Mesothelial cell of epicardium (in vitro differentiated cells): ENCODE data around the gene CGNL1. TPM values are rescaled to one million over a fixed set of nuclear protein-coding genes. Genes with fewer than 3 reads are reported as not detected.

Source experiments
- DNase-seq, 2 experiments: peaks; one replicate each; pipeline ENCODE4 v3.0.0; 2021; ENCODE audit warnings: low spot score in 2 of 2; ENCODE audit not compliant: unreplicated experiment in 2 of 2
- H3K27ac Mint-ChIP-seq: 2 replicates; pipeline ENCODE4 v1.8.0; 2021; ENCODE audit warnings: mixed read lengths
- H3K27me3 Mint-ChIP-seq: 2 replicates; pipeline ENCODE4 v1.8.0; 2021; ENCODE audit warnings: low read depth, mixed read lengths
- H3K36me3 Mint-ChIP-seq: 2 replicates; pipeline ENCODE4 v1.8.0; 2021; ENCODE audit warnings: mixed read lengths
- H3K4me1 Mint-ChIP-seq: 2 replicates; pipeline ENCODE4 v1.8.0; 2021; ENCODE audit warnings: mixed read lengths
- H3K4me3 Mint-ChIP-seq: 2 replicates; pipeline ENCODE4 v1.8.0; 2021; ENCODE audit warnings: mild to moderate bottlenecking, moderate library complexity, mixed read lengths
- H3K9me3 Mint-ChIP-seq: 2 replicates; pipeline ENCODE4 v1.8.0; 2021; ENCODE audit warnings: mixed read lengths
- total RNA-seq: library from RNA; stranded (reverse); gene quantifications from 3 replicates; pipeline ENCODE4 v1.2.1, GENCODE V29; 2021
- TF ChIP-seq, protein P1 (sequence below): fragments of 200-600 bp; sonication (generic); IDR thresholded peaks from one replicate; pipeline ENCODE4 v1.5.0; 2021; ENCODE audit warnings: antibody characterized with exemption; ENCODE audit not compliant: unreplicated experiment

Gene CGNL1
- total RNA-seq, 1 donor from 2014 or later, result 34.1 TPM

DNA sequence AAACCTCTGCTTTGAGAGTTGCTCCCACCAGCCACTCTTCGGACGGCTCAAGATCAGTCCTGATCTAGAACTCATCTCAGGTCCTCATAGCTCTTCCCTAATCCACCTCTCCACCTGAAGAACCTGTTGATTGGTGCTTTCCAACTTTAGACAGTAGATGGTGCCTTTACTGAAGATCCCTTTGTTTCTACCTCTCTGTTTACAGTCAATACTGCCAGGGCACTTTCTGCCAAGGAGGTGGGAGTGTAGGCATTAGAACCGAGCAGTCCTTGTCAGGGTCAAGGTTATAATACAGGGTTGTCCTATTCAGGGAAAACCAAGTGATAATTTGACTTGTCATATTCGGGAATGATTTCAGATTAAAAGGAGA is 1.2 kb downstream of the CGNL1 start:
- peak overlapping the region; percentile 90 for H3K27ac Mint-ChIP-seq
- peak overlapping the region; percentile 86 for H3K4me3 Mint-ChIP-seq
- peaks cover 3% of the 10 kb centered on the region for H3K36me3 Mint-ChIP-seq
- H3K9me3 Mint-ChIP-seq, result no peaks in the 10 kb centered on the region
- TF ChIP-seq, protein P1, sequence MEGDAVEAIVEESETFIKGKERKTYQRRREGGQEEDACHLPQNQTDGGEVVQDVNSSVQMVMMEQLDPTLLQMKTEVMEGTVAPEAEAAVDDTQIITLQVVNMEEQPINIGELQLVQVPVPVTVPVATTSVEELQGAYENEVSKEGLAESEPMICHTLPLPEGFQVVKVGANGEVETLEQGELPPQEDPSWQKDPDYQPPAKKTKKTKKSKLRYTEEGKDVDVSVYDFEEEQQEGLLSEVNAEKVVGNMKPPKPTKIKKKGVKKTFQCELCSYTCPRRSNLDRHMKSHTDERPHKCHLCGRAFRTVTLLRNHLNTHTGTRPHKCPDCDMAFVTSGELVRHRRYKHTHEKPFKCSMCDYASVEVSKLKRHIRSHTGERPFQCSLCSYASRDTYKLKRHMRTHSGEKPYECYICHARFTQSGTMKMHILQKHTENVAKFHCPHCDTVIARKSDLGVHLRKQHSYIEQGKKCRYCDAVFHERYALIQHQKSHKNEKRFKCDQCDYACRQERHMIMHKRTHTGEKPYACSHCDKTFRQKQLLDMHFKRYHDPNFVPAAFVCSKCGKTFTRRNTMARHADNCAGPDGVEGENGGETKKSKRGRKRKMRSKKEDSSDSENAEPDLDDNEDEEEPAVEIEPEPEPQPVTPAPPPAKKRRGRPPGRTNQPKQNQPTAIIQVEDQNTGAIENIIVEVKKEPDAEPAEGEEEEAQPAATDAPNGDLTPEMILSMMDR, result no peak
- DNase-seq, result no peak
- H3K4me1 Mint-ChIP-seq, result peaks cover 37% of the 10 kb centered on the region
- H3K27me3 Mint-ChIP-seq, result no peaks in the 10 kb centered on the region

DNA sequence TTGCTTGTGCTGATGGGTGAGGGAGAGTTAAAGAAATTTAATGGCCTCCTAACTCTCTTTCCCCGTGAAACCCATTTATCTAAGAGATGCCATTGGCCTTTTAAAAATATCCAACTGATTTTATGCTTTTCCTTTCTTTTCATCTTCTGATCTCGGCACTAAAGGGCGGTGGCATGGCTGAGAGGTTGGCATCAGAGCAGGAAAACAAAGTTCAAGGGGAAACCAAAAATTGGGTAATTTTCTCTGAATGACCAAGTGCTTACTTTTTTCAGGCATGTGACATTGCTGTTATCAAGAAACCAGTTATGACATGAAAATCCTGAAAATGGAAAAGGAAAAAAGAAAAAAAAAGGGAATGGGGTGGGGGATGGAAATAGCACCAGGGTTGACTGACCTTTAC is 3.2 kb downstream of the CGNL1 start:
- Mint-ChIP-seq H3K9me3 (no peaks in the 10 kb centered on the region), H3K4me3 (no peak overlapping the region), H3K4me1 (peaks cover 43% of the 10 kb centered on the region), H3K27me3 (no peaks in the 10 kb centered on the region), H3K36me3 (peaks cover 3% of the 10 kb centered on the region), H3K27ac (peak overlapping the region; percentile 64)
- DNase-seq, result no peak
- TF ChIP-seq, protein P1, result no peak

DNA sequence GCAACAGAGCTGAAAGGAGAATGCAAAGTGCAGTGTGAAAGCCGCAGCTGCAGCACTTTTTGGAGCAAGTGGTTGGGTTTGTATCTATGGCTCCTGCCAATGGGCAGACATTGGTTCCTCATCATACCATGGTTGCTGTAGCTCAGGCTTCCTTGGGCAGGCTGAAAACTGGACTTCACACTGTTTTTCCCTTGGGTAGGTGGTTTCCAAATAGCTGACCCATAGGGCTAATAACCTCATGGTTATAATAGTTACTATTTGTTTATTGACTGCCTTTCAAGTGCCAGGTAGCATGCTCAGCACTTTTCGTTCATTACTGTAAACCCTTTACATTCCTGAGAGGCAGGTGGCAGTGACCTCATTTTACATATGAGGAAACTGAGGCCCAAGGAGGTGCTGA is 4.5 kb downstream of the CGNL1 start:
- TF ChIP-seq, protein P1, result no peak
- H3K9me3 Mint-ChIP-seq, result no peaks in the 10 kb centered on the region
- no peaks in the 10 kb centered on the region for H3K27me3 Mint-ChIP-seq
- H3K4me1 Mint-ChIP-seq, result peaks cover 55% of the 10 kb centered on the region
- no peak for DNase-seq
- H3K36me3 Mint-ChIP-seq, result peaks cover 3% of the 10 kb centered on the region
- H3K4me3 Mint-ChIP-seq, result no peak overlapping the region
- H3K27ac Mint-ChIP-seq, result no peak overlapping the region

DNA sequence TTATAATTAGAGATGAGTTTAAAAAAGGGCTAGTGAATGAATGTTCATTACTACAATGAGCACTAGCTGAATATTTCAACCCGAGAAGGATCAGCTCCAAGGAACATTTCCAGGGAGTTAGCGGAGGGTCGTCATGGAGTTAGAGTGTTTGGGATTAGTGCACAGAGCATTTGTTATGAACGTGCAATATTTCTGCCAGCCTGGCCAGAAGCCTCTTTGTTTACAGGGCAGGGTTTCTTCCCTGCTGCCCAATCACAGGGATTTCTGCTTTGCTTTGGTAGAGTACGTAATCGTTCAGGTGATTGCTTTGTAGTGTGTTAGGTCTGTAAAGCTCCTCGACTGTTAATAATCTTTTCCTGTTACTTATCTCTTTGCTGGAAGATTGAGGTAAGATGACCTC is 5.9 kb downstream of the CGNL1 start:
- H3K4me3 Mint-ChIP-seq, result no peak overlapping the region
- peak overlapping the region; percentile 30 for H3K27ac Mint-ChIP-seq
- no peak for DNase-seq
- no peaks in the 10 kb centered on the region for H3K9me3 Mint-ChIP-seq
- no peaks in the 10 kb centered on the region for H3K27me3 Mint-ChIP-seq
- H3K36me3 Mint-ChIP-seq, result peaks cover 3% of the 10 kb centered on the region
- peaks cover 64% of the 10 kb centered on the region for H3K4me1 Mint-ChIP-seq
- TF ChIP-seq, protein P1, result no peak

DNA sequence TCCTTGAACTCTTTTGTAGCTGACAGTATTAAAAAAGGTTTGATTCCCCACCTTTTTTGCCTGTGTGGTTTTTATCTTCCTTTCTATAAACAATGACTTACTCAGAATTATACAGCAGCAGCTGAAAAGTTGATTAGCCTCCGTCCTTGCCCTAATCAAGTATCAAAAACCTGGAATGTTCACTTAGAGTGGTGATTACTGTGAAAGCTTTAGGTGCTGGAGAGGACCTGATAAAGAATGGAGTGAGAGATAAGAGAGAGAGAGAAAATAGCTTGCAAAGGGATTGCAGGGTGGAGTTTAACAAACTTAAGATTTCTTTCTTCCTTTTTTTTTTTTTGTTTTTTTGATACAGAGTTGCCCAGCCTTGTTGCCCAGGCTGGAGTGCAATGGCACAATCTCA is 6.7 kb downstream of the CGNL1 start:
- Mint-ChIP-seq H3K4me3 (no peak overlapping the region), H3K4me1 (peaks cover 64% of the 10 kb centered on the region), H3K27ac (peak overlapping the region; percentile 30), H3K27me3 (no peaks in the 10 kb centered on the region), H3K9me3 (no peaks in the 10 kb centered on the region), H3K36me3 (peaks cover 3% of the 10 kb centered on the region)
- DNase-seq, result no peak
- TF ChIP-seq, protein P1, result no peak

DNA sequence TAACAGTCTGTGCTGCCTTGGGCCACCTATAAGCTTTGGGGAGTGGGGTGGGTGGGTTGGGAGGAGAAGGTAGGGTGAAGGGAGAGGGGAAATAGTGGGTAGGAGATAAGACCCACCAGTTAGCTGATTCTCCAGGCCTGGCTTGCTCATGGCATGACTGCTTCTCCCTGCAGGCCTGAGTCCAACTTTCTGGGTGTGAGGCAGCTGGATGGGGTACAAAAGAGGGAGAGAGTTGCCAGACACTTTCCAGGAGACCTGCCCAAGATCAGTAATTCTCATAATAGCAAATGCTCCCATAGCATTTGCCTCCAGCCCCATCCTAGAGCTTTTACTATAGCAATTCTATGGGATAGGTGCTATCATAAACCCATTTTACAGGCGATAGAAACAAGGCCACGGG is 7.7 kb downstream of the CGNL1 start:
- Mint-ChIP-seq H3K4me3 (no peak overlapping the region), H3K4me1 (peaks cover 69% of the 10 kb centered on the region), H3K36me3 (peaks cover 3% of the 10 kb centered on the region), H3K27me3 (no peaks in the 10 kb centered on the region), H3K27ac (no peak overlapping the region), H3K9me3 (no peaks in the 10 kb centered on the region)
- TF ChIP-seq, protein P1, result no peak
- no peak for DNase-seq
